ES-I3 (cell line): ENCODE measurements around the gene LRRC63.

ENCODE experiments used
- H3K36me3 ChIP-seq: 2 replicates; pipeline ENCODE4 v1.6.1; 2013; ENCODE audit warnings: mild to moderate bottlenecking, low read length, control low read depth, moderate library complexity; ENCODE audit not compliant: insufficient read depth
- H3K4me1 ChIP-seq: 2 replicates; pipeline ENCODE4 v1.6.1; 2013; ENCODE audit warnings: mild to moderate bottlenecking, control low read depth, low read length; ENCODE audit not compliant: insufficient read depth
- H3K9ac ChIP-seq: 2 replicates; pipeline ENCODE4 v1.6.1; 2013; ENCODE audit warnings: low read depth, mild to moderate bottlenecking, low read length, moderate library complexity
- H3K9me3 ChIP-seq: 2 replicates; pipeline ENCODE4 v1.6.1; 2013; ENCODE audit warnings: mild to moderate bottlenecking, low read length, moderate library complexity; ENCODE audit not compliant: control insufficient read depth, insufficient read depth

Gene LRRC63

DNA sequence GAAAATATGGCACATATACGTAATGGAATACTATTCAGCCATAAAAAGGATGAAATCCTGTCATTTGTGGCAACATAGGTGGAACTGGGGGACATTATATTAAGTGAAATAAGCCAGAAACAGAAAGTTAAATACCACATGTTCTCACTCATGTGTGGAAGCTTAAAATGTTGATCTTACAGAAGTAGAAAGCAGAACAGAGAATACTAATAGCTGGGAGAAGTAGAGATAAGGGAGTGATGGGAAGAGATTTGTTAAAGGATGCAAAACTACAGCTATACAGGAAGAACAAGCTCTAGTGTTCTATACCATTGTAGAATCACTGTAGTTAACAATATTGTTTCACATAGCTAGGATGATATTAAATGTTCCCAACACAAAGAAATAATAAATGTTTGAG is 107.3 kb downstream of the LRRC63 start:
- H3K9ac ChIP-seq, result no peak overlapping the region
- no peaks in the 10 kb centered on the region for H3K36me3 ChIP-seq
- H3K4me1 ChIP-seq, result no peaks in the 10 kb centered on the region
- no peaks in the 10 kb centered on the region for H3K9me3 ChIP-seq

DNA sequence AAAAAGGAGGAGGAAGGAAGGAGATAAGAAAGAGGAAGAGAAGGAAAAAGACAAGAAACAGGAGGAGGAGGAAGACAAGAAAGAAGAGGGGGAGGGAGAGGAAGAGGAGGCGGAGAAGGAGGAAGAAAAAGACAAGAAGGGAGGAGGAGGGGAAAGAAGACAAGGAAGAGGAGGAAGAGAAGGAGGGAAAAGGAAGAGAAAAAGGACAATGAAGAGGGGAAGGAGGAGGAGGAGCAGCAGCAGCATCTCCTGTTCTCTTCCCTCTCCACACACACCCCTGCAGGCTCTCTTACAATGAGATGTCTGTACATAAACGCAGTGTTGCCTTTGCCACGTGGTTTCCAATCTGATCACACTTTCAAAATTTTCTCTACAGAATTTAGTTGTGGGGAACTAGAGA is 108.7 kb downstream of the LRRC63 start:
- Histone ChIP-seq H3K36me3 (no peaks in the 10 kb centered on the region), H3K9me3 (no peaks in the 10 kb centered on the region), H3K4me1 (no peaks in the 10 kb centered on the region), H3K9ac (no peak overlapping the region)

GRCh38 chr13:46320821-46321220 is 109.1 kb downstream of the LRRC63 start:
- Histone ChIP-seq H3K9me3 (no peaks in the 10 kb centered on the region), H3K4me1 (no peaks in the 10 kb centered on the region), H3K36me3 (no peaks in the 10 kb centered on the region), H3K9ac (no peak overlapping the region)

- H3K36me3 ChIP-seq, result no peaks in the 10 kb centered on the region
- H3K4me1 ChIP-seq, result no peaks in the 10 kb centered on the region
Observed at GRCh38 chr13:46321494-46322225, 109.9 kb downstream of the LRRC63 start.

GRCh38 chr13:46324976-46325375 is 113.2 kb downstream of the LRRC63 start:
- H3K4me1 ChIP-seq, result no peaks in the 10 kb centered on the region
- H3K36me3 ChIP-seq, result no peaks in the 10 kb centered on the region
- H3K9ac ChIP-seq, result no peak overlapping the region
- no peaks in the 10 kb centered on the region for H3K9me3 ChIP-seq

More at GRCh38 chr13:46321494-46322225, 109.9 kb downstream of the LRRC63 start:
- Histone ChIP-seq H3K9ac (no peak overlapping the region), H3K9me3 (no peaks in the 10 kb centered on the region)
